NAMALWA (cell line): ENCODE results near the gene RBMS3.
"Not testable (repeated sequence)": the region's sequence is repeated elsewhere in the genome, so short reads cannot be mapped to it uniquely, and the experiment has no call there.

Source experiments
- DNase-seq: peaks from one replicate; pipeline ENCODE4 v3.0.0-alpha.2; 2015; ENCODE audit warnings: low spot score

RBMS3 gene

DNA sequence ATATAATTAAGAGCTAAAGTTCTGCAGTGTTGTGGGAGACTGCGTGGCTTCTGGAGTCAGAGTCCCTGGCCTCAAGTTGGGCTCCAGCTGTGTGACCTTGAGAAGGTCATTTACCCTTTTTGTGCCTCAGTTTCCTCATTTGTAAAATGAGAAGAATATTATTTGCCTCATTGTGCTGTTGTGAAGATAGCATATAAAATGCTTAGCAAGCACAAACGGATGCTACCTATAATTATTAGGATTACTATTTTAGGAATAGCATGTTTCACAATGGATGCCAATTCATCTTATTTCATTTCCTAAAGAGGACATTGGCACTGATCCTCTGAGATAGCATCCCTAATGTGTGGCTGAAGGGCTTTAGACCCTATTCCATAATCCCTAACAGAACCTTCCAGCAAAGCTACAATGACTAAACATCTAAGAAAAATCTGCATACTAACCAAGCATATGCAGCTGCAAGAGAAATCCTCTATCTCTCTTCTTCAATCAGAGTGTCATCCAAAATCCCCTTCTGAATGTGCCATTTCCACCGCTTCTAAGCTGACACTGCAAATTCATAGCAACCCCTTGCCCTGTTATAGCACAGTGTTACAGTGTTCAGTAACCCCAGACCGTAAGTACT, 148.3 kb downstream of the RBMS3 start:
- DNase-seq, result no peak

DNA sequence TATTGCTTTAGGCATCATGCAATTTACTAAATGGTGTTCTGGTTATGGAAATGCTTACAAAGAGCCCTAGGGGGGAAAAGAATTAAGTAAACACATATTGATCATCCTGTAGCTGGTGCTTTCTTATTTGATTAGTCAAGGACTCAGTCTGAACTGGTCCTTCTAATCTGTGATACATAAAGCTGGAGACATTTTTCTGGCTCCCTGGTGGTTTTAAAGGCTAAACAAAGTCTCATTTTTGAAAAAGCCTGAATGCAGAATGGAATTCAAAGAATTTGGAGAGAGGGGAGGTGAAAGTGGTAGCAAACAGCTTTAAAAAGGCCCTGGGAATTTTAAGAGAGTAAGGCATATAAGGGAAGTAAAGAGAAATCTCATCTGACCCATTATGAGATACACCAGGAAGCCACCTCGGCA, 149.7 kb downstream of the RBMS3 start:
- DNase-seq, result no peak

GRCh38 chr3:29436612-29437323, 155.9 kb downstream of the RBMS3 start:
- DNase-seq, result no peak

DNA sequence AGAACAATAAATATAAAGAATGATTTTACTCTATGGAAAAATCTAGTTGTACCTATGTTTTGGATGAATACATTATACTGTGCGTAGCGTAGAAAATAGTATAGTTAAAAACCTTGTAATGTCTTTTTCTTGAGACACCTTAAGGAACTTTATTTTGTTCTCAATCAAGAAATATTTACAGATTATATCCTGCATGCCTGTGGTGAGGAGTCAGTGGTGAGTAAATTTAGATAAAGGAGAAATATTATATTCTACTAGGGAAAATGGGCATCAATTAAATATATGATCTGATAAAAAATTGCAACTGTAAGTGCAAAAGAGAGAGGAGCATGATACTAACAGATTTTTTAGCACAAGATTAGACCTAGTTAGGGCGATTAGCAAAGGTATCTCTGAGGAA, 157.7 kb downstream of the RBMS3 start:
- DNase-seq, result no peak

DNA sequence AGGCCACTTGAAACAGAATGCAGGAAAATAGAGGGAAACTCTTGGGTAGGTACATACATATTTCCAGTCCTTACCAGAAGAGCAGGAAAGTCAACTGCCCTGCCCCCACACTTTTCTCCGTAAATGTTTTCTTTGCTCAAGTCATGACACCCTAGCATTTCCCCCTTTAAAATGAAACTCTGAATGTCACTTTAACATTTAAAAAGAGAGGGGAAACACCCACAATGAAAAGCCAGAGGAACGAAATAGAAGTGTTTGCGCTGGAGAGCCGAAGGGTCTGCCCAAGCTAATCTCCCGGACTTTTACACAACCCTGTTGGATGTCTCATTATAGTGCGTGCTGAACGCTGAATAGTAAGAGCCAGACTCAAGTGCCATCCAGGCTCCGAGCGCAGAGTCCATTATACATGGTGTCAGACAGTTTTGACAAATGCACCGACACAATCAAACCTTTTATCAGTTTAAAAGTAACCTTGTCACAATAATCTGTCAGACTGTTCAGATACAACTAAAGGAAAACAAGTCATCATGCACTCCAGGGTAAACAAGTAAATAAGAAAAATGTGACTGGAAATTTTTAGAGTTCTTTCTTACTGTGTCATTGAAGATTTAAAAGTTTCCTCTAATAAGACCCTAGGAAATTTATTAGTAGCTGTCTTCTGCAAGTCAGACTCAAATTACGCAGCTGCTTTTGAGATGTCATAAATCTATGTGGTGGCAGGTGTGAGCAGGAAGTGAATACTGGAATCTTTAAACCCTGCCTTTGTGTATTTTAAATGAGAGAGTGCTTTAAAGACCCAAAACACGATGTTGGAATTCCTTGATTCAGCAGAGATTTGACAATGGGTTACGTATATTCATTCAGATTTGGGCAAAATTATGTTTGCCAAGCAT, 159.8 kb downstream of the RBMS3 start:
- DNase-seq, result no peak

DNA sequence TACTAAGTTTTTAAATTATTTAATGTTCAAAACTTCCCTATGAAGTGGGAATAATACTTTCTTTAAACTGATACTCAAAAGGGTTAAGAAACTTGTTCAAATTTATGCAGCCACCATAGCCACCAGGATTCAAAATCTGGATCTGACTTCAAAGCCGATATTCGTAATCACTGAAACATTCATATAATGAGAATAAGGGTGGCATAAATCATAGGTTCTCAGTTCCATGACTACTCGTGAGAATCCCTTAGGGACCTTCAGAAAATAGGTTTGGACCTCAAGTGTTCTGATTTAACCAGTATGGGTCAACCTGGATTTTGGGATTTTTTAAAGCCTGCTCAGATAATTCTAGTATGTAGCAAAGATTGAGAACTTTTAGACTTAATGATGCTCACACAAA, 160.6 kb downstream of the RBMS3 start:
- no peak for DNase-seq

- no peak for DNase-seq
These were observed 167.2 kb downstream of the RBMS3 start for GRCh38 chr3:29447946-29448627.

DNA sequence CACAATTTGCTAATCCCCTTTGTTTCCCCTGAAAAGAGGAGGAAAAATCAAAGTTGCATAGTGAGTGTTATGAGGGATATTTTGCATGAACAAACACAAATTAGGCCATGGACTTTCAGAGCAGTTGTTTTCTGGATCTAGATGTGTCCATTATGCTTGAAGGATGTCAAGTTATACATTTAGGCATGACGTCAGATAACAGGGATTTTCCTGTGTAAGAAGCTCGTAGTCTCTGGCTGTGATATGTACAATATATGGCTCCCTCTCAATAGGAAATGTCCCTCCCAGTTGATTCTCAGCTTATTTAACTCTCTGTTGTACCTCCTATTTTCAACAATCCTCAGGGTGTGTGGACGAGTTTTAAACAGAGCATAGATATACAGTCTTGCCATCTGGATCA, 171.0 kb downstream of the RBMS3 start:
- DNase-seq, result no peak

DNA sequence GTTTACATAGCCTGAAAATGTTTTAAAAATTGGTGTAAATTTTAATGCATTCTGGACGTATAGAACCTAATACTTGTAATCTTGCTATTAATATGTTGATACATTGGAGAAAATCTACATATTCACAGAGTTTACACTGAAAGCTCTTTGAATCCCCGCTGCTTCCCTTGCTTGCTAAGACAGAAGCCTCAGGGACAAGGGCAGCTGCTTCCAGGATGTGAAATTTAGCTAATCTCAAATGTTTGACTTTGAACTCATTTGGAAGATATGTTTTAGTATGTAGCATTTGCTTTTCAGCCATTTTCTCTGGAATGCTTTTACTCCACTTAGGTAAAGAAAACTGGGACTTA, 172.0 kb downstream of the RBMS3 start:
- no peak for DNase-seq

GRCh38 chr3:29453284-29454001, 172.6 kb downstream of the RBMS3 start:
- DNase-seq, result no peak

GRCh38 chr3:29454161-29454611, 173.3 kb downstream of the RBMS3 start:
- no peak for DNase-seq

GRCh38 chr3:29456901-29457300, 176.0 kb downstream of the RBMS3 start:
- no peak for DNase-seq

- DNase-seq, result no peak
These were observed 182.4 kb downstream of the RBMS3 start for GRCh38 chr3:29463304-29463703.

DNA sequence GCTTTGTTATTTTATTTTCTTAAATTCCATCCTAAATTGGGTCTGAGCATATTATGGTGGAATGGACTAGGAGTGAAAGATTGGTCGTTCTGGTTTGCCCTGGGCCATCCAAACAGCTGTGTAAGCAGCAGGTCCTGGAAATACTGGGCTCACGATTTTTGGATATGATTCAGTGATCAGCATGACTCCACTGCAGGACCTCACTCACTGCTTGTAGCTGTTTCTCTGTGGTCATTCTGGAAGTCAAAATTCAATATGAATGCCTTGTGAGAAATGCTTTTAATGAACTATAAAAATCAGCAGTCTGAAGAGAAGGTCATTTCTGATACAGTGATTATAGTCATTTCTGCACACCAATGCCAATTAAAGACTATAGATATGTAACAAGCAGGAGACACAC, 185.0 kb downstream of the RBMS3 start:
- no peak for DNase-seq

DNA sequence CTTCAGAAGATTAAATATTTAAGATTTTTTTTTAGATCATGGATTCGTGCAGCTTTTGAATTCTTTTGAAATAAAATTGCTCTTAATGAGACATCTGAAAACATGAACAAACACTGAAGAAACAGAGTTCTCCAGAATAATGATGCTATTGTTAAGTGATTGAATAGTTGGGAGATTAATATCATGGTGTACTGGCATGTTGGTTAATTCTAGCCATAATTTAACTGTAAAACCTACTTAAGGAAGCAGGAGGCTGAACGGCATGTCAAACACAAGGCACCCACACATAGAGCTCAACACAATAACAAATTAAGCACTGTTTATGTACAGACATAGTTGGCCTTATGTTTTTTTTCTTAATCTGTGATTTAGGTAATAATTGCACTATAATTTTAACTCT, 185.6 kb downstream of the RBMS3 start:
- no peak for DNase-seq

DNA sequence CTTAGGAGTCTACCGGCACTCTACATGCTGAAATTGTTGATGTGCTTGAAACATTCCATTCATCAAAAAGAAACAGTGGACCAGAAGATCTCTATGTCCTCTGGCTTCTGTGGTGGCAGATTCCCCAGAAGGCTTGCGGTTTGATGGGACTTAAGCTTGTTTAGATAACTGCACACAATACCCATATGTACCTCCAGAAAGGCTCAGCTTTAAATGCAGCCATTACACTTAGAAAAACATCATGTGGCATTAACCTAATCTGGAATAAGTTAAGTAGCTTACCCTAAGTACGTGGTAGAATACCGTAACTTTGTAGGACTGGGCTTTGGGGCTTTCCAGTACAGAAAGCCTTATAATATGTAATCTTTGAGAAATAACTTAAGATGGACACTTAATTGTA, 187.3 kb downstream of the RBMS3 start:
- no peak for DNase-seq

GRCh38 chr3:29473481-29474170, 192.8 kb downstream of the RBMS3 start:
- DNase-seq, result not testable (repeated sequence)

- DNase-seq, result no peak
These were observed 194.5 kb downstream of the RBMS3 start for GRCh38 chr3:29475305-29475840.

DNA sequence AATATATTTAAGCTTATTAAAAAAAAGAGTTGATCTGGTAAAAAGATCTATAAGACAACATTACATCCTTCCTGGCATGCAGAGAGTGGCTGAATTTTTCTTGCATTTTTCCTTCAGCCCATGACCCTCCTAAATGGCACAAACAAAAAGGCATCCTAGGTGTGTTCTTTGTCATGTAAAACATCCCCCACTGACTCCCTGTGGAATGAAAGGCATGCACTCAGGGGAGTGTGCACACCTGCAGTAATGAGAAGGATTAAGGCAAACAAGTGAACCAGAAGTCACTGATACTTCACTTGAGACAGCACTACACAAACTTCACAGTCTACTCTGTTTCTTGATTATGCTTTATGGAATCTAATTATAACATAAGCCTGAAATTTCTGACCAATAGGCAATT, 195.0 kb downstream of the RBMS3 start:
- DNase-seq, result no peak

DNA sequence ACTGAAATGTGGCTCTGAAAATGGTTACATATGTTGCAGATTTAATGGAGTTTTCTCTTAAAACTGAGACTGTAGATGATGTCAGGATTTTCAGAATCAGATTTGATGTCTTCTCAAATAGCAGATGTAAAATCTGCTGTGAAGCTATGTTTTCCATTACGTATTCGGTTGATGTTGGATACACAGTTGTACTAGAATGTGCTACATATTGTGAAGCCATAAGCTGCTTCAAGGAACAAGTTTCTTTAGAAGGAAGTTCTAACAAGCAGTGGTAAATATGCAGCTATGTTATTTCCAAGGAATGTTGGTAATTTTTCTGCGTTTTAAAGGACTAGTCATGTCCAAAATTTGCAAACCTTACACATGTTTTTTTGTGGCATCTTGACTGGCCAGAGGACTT, 197.7 kb downstream of the RBMS3 start:
- no peak for DNase-seq

- no peak for DNase-seq
These were observed 200.4 kb downstream of the RBMS3 start for GRCh38 chr3:29481249-29481648.
